Astrocyte of the cerebellum (primary cell): Measurements from ENCODE around the gene SHROOM1.

Experiments
- DNase-seq: peaks from one replicate; pipeline ENCODE4 v3.0.0-alpha.2; 2011; ENCODE audit warnings: low read depth
- H3K4me3 ChIP-seq: 2 replicates; pipeline ENCODE4 v1.5.1; 2011; ENCODE audit warnings: mild to moderate bottlenecking, low read depth, low read length, moderate library complexity
- in situ Hi-C: cut with HindIII; loops from 2 replicates; pipeline ENCODE4 v1.10.0; 2017; ENCODE audit warnings: low sequenced_read_pairs
- TF ChIP-seq, protein P1 (sequence below): IDR thresholded peaks from 2 replicates; pipeline ENCODE4 v1.5.1; 2012; ENCODE audit warnings: low read length, low read depth, moderate library complexity, mild to moderate bottlenecking; ENCODE audit errors: missing control alignments

SHROOM1 gene

DNA sequence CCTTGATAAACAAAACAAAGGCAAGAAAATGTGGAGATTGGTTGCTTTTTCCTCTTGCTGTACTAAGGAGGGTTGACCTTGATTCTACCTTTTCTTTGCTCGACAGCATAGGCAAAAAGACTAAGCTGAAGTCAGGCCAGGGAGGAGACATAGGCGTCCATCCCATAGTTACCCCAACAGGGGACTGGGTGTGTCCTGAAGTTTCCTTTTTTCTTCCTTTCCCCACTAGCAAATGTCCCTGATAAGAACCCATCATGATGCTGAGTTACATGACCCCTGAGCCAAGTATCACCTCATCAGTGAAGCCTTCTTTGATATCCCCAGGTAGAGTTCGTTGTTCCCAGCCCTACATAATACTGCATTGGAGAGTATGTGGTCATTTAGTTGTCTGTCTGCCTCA lies 9.9 kb upstream of the SHROOM1 start:
- TF ChIP-seq, protein P1, sequence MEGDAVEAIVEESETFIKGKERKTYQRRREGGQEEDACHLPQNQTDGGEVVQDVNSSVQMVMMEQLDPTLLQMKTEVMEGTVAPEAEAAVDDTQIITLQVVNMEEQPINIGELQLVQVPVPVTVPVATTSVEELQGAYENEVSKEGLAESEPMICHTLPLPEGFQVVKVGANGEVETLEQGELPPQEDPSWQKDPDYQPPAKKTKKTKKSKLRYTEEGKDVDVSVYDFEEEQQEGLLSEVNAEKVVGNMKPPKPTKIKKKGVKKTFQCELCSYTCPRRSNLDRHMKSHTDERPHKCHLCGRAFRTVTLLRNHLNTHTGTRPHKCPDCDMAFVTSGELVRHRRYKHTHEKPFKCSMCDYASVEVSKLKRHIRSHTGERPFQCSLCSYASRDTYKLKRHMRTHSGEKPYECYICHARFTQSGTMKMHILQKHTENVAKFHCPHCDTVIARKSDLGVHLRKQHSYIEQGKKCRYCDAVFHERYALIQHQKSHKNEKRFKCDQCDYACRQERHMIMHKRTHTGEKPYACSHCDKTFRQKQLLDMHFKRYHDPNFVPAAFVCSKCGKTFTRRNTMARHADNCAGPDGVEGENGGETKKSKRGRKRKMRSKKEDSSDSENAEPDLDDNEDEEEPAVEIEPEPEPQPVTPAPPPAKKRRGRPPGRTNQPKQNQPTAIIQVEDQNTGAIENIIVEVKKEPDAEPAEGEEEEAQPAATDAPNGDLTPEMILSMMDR: no peak
- in situ Hi-C loops: no loop called here
- no peak overlapping the region for H3K4me3 ChIP-seq
- no peak for DNase-seq

DNA sequence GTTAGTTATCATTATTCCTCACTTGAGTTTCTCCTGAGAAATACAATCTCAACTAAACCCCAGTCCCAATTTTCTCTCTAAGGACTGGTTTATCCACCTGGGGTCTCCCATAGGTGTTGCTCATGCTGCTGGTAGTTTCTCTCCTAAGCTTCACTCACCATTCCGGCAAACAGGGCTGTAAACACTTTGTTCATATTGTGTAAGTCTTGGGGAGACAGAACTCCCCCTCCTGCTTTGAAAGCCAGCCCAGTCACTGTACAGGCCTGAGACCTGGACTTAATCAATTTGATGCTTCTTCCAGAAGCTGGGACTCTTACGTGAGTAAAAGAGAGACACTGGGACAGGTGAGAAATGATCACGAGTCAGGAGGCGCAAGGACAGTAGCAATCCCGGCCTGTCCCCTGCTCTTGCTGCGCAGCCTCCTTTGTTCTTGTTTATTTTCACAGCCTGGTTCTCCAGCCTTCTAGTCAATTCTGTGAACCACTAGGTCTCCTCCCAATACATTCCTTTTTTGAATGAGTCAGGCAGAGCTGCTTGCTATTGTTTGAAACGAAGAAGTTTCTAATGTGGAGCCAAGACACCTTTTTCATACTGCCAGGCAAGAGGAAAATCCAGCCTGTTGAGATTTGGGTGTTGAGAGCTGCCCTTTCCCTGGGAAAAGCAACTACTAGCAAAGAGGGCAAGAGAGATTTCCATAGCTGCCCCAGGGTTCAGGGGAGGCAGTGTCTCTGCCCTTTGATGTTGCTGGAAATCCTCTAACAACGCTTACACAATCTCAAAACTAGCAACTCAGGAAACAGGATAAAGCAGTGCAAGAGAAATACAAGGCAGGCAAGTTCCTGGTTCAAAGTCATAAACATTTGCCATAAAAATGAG lies 9.2 kb upstream of the SHROOM1 start:
- peak; percentile 36 for DNase-seq
- in situ Hi-C loops: no loop called here
- H3K4me3 ChIP-seq: no peak overlapping the region
- TF ChIP-seq, protein P1: no peak

DNA sequence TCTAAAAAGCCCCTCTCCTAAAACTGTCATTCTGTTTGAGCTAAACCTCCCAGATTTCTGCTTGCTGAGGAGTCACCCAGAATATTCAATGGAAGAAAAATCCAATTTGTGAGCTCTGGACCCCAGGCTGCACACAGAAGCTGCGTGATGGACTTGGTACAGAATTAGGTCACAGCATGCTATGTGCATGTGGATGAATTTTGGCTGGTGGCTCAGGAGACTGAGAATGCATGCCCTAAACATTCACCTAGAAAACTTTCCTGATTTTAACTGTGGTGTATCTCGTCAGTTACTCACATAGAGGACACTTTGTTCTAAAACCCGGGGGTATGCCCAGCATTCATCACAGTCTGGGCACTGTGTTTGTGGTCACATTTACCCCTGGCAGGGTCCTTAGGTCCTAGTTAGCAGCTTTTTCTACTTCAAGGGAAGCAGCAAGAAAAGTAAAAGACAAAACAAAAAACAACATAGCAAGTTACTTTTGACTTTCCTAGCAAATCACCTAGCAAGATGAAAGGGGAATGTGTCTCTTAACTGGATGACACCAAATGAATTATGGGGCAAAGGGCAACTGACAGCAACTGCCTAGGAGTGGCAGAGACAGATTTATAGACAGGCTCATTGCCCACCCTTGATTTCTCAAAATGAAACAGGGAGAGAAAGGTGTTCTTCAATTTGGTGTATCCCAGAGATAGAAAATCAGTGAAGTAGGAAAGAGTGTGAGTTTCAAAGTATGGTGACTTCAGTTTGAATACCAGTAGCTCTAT lies 8.3 kb upstream of the SHROOM1 start:
- no peak for DNase-seq
- in situ Hi-C loops: no loop called here
- TF ChIP-seq, protein P1: no peak
- no peak overlapping the region for H3K4me3 ChIP-seq

DNA sequence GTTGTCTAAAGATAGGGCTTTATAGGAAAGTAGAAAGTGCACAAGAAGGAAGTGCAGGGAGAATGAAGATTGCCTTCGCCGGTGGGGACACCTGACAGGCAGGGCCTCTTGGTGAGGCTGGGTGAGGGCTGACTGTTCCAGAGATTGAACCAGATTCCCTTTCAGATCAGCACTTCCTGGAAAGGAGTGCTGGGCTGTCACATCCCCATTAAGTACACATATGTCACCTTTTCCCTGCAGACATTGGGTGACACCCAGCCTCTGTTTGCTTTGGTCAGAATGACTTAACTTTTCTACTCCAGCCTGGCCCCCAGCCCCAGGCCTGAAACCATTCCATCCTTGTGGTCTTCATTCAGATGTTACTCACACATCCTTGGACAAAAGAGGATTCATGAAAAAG lies 7.4 kb upstream of the SHROOM1 start:
- H3K4me3 ChIP-seq: no peak overlapping the region
- TF ChIP-seq, protein P1: no peak
- no peak for DNase-seq
- in situ Hi-C loops: no loop called here

DNA sequence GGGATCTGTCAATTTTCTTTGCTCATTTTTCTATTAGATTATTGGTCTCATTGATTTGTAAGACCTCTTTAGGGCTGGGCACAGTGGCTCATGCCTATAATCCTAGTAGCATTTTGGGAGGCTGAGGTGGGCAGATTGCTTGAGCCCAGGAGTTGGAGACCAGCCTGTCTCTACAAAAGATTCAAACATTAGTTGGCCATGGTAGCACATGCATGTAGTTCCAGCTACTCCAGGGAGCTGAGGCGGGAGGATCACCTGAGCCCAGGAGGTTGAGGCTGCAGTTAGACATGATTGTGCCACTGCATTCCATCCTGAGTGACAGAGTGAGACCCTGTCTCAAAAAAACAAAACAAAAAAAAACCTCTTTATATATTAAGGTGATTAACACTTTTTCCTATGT lies 6.4 kb upstream of the SHROOM1 start:
- TF ChIP-seq, protein P1: no peak
- no peak for DNase-seq
- H3K4me3 ChIP-seq: no peak overlapping the region
- in situ Hi-C loops: no loop called here

DNA sequence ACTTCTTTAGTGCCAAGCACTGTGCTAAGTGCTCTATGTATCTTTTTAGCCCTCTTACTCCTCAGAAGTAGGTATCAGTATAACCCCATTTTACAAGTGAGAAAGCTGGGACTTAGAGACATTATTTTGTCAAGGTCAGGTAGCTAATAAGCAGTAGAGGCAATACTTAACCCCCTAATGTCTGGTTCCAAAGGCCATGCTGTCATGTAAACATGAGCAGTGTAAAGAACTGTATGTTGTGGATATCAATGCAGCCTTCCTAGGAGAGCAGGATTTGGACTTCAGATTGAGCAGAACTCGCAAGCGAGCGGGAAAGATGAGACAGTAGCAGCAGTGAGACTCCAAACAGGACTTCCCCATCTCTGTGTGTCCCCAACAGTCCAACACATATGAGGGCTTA lies 3.6 kb upstream of the SHROOM1 start:
- in situ Hi-C loops: no loop called here
- H3K4me3 ChIP-seq: no peak overlapping the region

More for the DNA sequence above, 3.6 kb upstream of the SHROOM1 start:
- TF ChIP-seq, protein P1: no peak
- DNase-seq: no peak
